Middle frontal gyrus (tissue), 1 donor: ENCODE data around the gene GPC2.
"Not testable (repeated sequence)": the region's sequence is repeated elsewhere in the genome, so short reads cannot be mapped to it uniquely, and the experiment has no call there.

Experiments
- DNase-seq: peaks from one replicate; pipeline ENCODE4 v3.0.0-alpha.2; 2015; ENCODE audit warnings: low spot score; ENCODE audit errors: extremely low spot score

The GPC2 gene, protein sequence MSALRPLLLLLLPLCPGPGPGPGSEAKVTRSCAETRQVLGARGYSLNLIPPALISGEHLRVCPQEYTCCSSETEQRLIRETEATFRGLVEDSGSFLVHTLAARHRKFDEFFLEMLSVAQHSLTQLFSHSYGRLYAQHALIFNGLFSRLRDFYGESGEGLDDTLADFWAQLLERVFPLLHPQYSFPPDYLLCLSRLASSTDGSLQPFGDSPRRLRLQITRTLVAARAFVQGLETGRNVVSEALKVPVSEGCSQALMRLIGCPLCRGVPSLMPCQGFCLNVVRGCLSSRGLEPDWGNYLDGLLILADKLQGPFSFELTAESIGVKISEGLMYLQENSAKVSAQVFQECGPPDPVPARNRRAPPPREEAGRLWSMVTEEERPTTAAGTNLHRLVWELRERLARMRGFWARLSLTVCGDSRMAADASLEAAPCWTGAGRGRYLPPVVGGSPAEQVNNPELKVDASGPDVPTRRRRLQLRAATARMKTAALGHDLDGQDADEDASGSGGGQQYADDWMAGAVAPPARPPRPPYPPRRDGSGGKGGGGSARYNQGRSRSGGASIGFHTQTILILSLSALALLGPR

DNA sequence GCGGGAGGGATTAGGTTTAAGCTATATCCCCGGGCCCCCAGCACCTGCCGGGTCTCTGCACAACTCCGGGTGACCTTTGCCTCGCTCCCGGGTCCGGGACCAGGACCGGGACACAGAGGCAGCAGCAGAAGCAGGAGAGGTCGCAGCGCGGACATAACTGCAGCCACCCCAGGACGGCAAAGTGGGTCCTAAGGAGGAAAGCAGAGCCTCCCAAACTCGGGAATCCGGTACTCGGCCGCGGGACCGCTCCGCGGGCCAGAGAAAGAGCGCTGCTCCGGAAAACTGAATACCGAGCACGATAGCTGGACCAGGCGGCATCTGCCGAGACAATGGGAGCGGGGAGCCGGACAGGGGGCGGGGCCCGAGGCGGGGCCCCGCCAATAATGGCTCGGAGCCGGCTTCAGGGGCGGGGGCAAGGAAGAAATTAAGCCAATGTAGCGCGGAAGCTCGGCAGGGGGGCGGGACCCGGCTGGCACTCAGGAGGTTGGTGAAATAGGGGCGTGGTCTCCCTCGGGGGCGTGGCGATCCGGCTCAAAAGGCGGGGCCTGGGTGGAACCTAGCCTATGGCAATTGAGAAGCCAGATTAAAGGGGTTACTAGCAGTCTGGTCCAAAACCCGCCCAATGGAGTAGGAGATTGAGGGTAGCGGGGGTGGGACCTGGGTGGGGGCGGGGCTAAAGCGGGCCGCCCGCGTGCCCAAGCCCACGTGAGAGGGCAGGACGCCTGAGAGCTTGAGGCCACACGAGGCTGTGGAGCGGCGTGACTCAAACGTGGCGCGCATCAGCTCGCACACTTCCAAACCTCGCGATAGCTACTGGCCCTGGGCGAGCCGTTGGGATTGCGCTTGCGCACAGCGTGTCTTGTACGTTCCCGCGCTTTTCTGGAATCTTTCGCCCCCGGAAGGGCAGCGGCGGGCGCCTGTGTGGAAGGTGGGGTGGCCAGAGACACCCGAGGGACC, at the start of gene GPC2, which contains the start of gene STAG3:
TSS of gene GPC2 (minus strand) at position 337 of the 957 bp plus-strand sequence. CDS start at position 155, 182 bp downstream.
TSS of gene STAG3 (plus strand) at position 874 of the 957 bp plus-strand sequence. CDS start 2,639 bp downstream, outside the sequence.
- DNase-seq = peak; percentile 70

DNA sequence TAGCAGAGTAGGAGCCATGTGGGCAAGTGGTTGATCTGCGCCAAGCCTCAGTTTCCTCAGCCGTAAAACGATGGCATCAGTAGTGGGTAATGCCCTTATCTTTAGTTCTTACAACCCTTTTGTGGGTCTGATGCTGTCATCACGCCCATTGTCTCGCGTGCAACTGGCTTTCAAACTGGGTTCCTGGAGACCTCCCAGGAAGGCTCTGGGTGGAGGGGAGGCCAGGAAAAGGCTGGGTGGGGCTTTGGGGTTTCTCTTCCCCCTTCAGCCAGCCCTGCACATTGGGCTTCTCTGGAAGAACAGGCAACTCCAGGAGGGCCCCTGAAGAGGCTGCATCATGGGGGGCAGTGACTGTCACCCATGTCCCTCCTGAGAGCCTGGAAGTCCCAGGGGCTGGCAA, 47.7 kb upstream of the GPC2 start:
- DNase-seq = not testable (repeated sequence)

DNA sequence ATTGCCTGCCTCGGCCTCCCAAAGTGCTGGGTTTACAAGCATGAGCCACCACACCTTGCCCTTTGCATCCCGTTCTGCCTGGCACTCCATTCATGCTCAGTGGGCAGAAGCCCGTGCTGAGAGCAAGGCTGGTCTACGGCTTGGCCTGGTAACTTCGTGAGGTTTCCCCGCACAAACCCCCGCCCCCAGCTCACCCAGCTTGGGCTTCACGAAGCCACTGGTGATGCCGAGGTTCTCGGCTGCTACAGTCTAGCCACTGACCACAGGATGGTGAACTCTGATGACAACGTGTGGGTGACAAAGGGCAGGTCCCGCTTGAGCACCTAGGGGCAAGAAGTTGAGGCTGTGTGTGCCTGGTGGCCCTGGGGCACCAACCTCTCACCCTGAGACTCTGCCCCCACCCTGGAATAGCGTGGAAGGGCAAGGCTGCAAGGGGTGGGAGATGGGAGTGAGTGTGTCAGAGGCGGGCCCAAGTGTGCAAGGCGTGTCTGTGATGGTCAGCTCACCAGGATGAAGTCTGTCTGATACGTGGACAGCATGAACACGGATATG, 46.3 kb upstream of the GPC2 start:
- not testable (repeated sequence) for DNase-seq

DNA sequence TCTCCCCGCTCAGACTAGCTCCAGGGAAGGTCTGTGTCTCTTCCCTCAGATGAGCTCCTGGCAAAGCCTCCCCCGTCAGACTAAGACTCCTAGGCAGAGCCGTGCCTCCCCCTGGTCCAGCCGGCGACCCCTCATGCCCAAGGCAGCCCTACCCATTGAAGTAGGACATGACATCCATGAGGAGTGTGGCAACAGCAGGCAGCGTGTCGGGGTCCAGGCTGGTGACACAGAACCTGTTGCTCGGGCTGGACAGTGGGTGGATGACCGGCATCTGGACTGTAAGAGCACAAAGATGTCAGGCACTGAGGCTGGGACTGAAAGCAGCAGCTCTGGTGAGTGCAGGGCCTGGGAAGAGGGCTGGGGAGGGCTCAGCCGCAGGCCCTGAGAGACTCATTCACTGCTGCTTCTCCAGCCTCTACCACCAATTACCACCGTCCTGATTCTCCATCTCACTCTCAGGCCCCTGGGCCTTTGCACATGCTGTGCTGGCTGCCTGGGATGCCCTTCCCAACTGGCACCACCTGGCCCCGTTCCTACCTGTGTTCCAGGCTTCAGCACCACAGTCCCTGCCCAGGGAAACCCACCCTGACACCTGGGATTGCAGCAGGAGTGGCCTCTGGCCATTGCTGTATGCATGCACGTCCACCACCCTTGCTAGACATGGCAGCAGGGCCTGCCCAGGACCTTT, 45.4 kb upstream of the GPC2 start:
- DNase-seq = no peak

DNA sequence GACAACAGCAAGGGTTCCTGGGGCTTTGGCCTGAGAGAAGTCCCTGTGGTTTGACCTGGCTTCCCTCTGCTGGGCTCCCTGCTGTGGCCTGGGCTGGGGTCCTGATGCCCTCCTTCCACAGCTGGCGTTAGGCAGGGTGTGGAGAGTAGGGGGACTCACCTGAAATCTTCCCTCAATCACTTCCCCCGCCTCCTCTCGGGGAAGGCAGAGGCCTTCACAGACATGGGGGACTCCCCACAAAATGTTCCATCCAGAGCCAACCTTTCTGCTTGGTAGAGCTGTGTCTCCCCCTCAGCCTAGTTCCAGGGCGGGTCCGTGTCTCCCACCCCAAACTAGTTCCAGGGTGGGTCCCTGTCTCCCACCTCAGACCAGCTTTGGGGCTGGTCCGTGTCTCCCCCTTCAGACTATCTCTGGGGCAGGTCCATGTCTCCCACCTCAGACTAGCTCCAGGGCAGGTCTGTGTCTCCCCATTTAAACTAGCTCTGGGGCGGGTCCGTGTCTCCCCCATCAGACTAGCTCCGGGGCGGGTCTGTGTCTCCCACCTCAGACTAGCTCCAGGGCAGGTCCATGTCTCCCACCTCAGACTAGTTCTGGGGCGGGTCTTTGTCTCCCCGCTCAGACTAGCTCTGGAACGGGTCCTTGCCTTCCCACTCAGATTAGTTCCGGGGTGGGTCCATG, 44.7 kb upstream of the GPC2 start:
- no peak for DNase-seq

DNA sequence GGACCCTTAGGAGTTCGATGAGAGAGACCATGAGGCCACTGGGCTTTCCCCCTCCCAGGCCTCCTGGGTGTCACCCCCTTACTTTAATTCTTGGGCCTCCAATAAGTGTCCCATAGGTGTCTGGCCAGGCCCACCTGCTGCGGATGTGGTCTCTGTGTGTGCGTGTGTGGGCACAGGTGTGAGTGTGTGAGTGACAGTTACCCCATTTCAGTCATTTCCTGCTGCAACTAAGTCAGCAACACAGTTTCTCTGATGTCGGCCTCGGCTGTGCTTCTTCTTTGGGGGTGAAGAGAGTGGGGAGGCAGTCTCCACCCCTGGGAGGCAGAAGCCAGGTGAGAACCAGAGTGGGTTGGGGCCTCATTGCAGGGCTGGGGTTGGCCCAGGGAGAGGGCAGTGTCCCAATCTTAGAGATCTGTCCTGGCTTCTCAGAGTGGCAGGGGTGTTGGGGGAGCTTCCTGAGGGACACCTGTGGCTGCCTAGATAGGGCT, 44.1 kb upstream of the GPC2 start:
- DNase-seq = no peak

DNA sequence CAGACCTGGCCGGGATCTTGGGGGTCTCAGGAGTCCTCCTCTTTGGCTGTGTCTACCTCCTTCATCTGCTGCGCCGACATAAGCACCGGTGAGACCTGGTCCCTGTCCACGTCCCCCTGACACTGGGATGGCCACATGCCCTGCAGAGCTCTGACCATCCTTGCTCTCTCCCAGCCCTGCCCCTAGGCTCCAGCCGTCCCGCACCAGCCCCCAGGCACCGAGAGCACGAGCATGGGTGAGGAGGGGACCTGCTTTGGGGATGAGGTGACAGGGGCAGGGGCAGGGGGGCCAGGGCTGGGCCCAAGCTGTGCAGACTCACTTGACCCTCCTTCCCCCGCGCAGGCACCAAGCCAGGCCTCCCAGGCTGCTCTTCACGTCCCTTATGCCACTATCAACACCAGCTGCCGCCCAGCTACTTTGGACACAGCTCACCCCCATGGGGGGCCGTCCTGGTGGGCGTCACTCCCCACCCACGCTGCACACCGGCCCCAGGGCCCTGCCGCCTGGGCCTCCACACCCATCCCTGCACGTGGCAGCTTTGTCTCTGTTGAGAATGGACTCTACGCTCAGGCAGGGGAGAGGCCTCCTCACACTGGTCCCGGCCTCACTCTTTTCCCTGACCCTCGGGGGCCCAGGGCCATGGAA, 43.5 kb upstream of the GPC2 start:
- no peak for DNase-seq

DNA sequence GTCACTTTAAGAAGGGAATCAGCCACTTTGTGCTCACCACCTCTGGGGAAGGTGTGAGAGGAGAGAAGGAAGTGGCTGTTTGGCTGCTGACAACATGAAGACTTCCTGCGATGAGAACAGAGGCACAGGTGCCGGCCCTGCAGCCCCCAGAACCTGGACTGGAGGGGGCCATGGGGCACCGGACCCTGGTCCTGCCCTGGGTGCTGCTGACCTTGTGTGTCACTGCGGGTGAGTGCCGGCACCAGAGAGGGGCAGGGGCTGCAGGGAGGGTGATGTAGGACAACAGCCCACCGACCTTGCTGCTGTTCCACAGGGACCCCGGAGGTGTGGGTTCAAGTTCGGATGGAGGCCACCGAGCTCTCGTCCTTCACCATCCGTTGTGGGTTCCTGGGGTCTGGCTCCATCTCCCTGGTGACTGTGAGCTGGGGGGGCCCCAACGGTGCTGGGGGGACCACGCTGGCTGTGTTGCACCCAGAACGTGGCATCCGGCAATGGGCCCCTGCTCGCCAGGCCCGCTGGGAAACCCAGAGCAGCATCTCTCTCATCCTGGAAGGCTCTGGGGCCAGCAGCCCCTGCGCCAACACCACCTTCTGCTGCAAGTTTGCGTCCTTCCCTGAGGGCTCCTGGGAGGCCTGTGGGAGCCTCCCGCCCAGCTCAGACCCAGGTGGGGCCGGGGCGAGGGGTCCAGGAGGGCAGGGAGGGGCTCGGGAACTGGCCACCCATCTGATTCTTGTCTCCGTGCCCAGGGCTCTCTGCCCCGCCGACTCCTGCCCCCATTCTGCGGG, 42.8 kb upstream of the GPC2 start, which contains the start of gene PVRIG:
TSS of gene PVRIG (plus strand) at position 149 of the 785 bp plus-strand sequence. CDS start at position 171, 22 bp downstream.
- DNase-seq = not testable (repeated sequence)

DNA sequence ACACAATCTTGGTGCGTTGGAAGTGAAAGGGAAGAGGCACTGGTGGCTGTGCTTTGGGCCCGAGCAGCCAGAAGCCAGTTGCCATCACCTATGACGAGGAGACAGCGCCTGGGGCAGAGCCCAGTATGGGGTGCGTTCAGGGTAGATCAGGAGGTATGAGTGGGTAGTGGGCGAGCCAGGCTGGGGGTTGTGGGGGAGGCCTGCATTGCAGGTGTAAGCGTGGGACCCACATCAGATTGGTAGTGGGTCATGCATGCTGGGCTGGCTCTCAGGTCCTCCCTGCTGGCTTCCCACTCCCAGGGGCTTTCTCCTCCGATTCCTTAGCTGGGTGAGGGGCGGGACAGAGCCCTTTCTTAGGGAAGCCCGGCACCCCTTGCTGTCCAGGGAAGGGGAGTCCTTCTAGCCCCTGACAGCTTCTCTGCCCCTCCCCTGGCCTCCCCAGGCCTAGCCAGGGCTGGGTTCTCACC, 42.1 kb upstream of the GPC2 start:
- DNase-seq = no peak

DNA sequence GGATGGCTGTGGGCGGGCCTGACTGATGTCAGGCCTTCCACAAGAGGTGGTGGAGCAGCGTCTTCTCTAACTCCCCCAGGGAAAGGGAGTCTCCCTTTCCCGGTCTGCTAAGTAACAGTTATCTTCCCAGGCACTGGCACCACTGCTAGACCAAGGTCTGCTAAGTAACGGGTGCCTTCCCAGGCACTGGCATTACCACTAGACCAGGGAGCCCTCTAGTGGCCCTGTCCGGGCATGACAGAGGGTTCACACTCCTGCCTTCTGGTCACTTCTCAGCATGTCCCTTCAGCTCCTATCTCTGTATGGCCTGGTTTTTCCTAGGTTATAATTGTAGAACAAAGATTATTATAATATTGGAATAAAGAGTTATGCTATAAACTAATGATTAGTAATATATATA, 40.8 kb upstream of the GPC2 start:
- DNase-seq = not testable (repeated sequence)

DNA sequence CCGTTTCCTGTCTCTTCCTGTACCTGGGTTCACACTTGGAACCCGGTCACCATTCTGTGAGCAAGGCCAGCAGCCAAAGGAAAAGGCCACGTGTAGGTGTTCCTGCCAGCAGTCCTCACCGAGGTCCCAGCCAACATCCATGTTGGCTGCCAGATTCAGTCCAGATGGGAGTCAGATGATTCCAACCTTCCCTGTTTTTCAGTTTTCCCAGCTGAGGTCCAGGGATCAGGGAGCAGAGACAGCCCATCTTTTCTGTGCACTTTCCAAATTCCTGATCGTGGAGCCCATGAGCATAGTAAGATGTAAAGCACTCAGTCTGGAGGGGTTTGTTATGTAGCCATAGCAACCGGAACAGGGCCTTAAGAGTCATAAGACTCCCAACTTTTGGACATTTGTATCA, 38.7 kb upstream of the GPC2 start:
- no peak for DNase-seq

DNA sequence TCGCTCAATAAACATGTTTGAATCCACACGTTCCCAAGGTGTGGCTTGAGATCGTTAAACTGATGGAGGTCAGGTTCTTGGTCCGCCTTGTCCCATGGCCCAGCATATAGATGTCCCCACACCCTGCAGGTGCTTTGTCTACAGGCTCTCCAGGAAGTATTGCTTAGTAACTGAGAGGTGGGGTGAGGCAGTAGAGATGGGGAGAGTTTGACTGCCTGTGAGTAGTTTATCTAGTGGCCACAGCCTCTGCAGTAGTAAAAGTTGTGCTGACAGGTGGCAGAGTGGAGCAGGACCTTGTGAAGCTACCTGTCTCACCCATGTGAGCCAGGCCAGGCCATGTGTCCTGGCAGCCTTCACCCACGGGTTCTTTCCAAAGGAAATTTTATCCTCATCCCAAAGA, 37.2 kb upstream of the GPC2 start:
- DNase-seq = not testable (repeated sequence)

DNA sequence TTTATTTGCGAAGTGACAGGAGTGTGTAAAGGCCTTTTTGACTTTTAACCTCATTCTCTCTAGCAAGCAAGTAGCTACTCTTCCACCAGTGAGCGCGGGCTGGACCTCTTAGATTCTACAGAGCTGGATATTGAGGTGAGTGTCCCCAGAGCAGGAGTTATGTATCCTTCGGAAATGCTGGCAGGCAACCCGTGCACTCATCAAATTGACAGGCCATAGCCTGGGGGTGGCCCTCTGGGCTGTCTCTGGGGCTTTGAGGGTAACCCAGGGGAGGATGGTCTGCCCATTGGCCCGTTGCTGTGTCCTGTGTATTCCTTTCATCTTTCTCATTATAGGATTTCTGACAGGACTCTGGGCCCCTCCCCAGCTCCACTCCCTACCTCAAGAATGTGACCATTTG, 36.5 kb upstream of the GPC2 start:
- no peak for DNase-seq

DNA sequence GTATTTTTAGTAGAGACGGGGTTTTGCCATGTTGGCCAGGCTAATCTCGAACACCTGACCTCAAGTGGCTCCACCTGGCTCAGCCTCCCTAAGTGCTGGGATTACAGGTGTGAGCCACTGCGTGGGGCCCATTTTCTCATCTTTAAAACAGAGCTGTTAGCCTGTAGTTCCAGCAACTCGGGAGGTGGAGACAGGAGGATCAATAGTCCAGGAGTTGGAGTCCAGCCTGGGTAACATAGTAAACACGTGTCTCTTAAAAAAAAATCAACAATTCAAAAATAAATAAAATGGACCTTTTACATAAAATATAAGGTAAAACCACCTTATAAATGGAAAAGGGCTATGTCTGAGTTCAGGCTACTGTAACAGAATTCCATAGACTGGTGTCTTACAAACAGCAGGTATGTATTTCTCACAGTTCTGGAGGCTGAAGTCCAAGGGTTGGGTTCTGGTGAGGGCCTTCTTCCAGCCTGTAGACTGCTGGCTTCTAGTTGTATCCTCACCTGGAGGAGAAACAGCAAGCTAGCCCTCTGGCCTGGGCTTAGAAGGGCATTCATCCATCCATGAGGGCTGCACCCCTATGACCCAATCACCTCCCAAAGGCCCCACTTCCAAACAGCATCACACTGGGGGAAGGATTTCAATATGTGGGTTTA, 35.6 kb upstream of the GPC2 start:
- DNase-seq = no peak

DNA sequence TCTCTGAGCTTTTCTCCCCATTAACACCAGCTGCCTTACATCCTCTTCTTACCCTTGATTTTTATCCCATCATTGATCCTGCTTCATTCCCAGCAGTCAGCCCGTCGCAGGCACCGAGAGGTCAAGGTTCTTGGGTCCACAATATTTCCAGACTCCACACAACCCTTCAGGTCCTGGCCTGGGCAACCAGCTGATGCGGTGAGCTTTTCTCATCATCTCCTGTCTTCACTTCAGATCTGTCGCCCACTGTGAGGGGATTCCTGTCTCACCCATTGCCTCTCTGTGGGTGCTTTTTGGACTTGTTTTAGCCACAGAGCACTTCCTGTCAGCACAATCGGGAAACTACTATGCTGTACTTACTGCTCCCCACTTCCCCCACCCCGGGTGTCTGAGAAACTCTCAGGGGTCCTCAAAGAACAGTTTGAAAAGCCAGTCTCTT, 34.2 kb upstream of the GPC2 start:
- no peak for DNase-seq

DNA sequence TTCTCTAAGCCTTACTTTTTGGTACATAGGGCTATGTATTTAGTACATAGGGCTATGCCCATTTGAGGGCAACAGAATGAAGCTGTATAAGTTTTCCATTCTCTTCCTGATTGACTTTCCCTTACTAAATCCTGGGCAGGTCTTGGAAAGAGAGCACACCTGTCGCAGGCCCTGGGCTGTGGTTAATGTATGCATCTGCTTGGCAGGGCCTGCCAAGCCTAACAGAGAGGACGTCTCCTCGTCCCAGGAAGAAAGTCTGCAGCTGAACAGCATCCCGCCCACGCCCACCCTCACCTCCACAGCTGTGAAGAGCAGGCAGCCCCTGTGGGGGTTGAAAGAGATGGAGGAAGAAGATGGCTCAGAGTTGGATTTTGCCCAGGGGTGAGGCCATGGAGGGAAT, 33.6 kb upstream of the GPC2 start:
- no peak for DNase-seq

DNA sequence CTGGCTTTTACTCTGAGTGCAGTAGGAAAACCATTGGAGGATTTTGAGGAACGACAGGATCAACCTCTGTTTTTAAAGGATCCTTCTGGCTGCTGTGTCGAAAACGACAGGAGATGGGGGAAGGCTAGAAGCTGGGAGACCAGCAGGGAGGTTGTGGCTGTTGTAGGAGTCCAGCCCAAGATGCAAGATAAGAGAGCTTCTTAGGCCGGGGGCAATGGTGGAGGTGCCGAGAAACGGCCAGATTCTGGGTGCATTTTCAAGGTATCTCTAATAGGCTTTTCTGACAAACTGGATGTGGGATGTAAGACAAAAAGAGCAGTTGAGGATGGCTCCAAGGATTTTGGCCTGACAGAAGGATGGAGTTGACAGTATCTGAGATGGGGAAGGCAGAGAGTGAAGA, 32.3 kb upstream of the GPC2 start:
- no peak for DNase-seq

DNA sequence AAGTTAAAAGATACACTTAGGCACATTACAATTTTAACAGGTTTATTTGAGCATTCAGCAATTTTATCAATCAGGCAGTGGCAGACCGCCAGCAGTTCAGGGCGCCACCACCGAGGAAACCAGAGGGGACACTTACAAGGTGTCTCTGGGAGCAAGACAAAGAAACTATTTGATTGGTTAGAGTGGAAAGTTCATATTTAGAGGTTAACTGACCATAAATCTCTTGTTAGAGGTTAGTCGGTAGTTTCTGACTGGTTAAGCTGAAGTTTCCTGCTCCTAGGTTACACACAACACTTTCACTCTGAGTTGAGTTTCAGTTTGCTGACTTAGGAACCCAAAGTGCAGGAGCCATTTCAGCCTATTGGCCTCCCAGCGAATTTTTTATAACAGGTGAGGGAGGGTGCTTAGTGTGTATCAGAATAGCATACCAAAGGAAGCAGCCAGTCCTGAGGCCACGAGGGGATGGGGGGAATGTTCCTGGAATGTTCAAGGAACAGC, 31.8 kb upstream of the GPC2 start:
- DNase-seq = no peak
